CD14-positive monocyte (primary cell): ENCODE measurements around the gene PDGFB. TPM values are rescaled to one million over a fixed set of nuclear protein-coding genes. Genes with fewer than 3 reads are reported as not detected.

ENCODE experiments used
- DNase-seq, 3 donors: peaks; one replicate each; pipeline ENCODE4 v3.0.0-alpha.2; 2011 to 2022
- H2AFZ ChIP-seq: 2 replicates; pipeline ENCODE4 v1.6.0; 2012; ENCODE audit warnings: mild to moderate bottlenecking, low read depth, low read length, inconsistent platforms; ENCODE audit not compliant: insufficient read depth, poor library complexity, severe bottlenecking
- H3K27ac ChIP-seq, 2 donors: 1 replicate in 1 of 2; 2 replicates in 1 of 2; pipeline ENCODE4 v1.5.1; 2012 to 2013; ENCODE audit warnings: low read length in 2 of 2, control low read depth in 1 of 2, inconsistent platforms in 1 of 2, low read depth in 1 of 2, mild to moderate bottlenecking in 1 of 2
- H3K27me3 ChIP-seq, 2 donors: one replicate each; pipeline versions ENCODE4 v1.6.0 to v1.6.1; 2011 to 2013; ENCODE audit warnings: low read length in 2 of 2; ENCODE audit not compliant: control insufficient read depth in 2 of 2, insufficient read depth in 2 of 2
- H3K36me3 ChIP-seq, 2 donors: replicated peaks in 1 of 2; 1 replicate in 1 of 2; 2 replicates in 1 of 2; pipeline versions ENCODE4 v1.5.1 to v1.6.1; 2012 to 2013; ENCODE audit warnings: low read length in 2 of 2, control low read depth in 1 of 2, inconsistent platforms in 1 of 2, mild to moderate bottlenecking in 1 of 2; ENCODE audit not compliant: insufficient read depth in 2 of 2, control insufficient read depth in 1 of 2
- H3K4me1 ChIP-seq, 2 donors: 1 replicate in 1 of 2; 2 replicates in 1 of 2; pipeline versions ENCODE4 v1.5.1 to v1.6.1; 2012 to 2013; ENCODE audit warnings: low read length in 2 of 2, control low read depth in 1 of 2, inconsistent platforms in 1 of 2, mild to moderate bottlenecking in 1 of 2, moderate library complexity in 1 of 2; ENCODE audit not compliant: insufficient read depth in 2 of 2, control insufficient read depth in 1 of 2
- H3K4me2 ChIP-seq: replicated peaks from 2 replicates; pipeline ENCODE3; 2012; ENCODE audit warnings: low read length, moderate library complexity, mild to moderate bottlenecking; ENCODE audit not compliant: poor library complexity, severe bottlenecking; ENCODE audit errors: extremely low read depth
- H3K4me3 ChIP-seq, 3 experiments: fragments of 200-600 bp in 1 of 3; sonication (generic) in 1 of 3; replicated peaks in 1 of 3; 1 replicate in 2 of 3; 2 replicates in 1 of 3; pipeline ENCODE4 v1.5.1; 2011 to 2013; ENCODE audit warnings: low read length in 3 of 3, mild to moderate bottlenecking in 3 of 3, control low read depth in 2 of 3, low read depth in 2 of 3, inconsistent platforms in 1 of 3, moderate library complexity in 1 of 3
- H3K79me2 ChIP-seq: 2 replicates; pipeline ENCODE4 v1.6.0; 2012; ENCODE audit warnings: mild to moderate bottlenecking, control low read depth, inconsistent platforms, low read length, moderate library complexity; ENCODE audit not compliant: insufficient read depth
- H3K9ac ChIP-seq: 2 replicates; pipeline ENCODE4 v1.6.0; 2017; ENCODE audit warnings: low read length, mild to moderate bottlenecking; ENCODE audit not compliant: insufficient read depth, poor library complexity, severe bottlenecking
- H3K9me3 ChIP-seq, 2 donors: replicated peaks in 1 of 2; 1 replicate in 1 of 2; 2 replicates in 1 of 2; pipeline versions ENCODE4 v1.5.1 to v1.6.1; 2012 to 2013; ENCODE audit warnings: low read length in 2 of 2, control low read depth in 1 of 2; ENCODE audit not compliant: control insufficient read depth in 1 of 2, insufficient read depth in 1 of 2
- H4K20me1 ChIP-seq: 2 replicates; pipeline ENCODE4 v1.6.0; 2012; ENCODE audit warnings: mild to moderate bottlenecking, low read length, control low read depth, moderate library complexity; ENCODE audit not compliant: insufficient read depth
- H3K27ac Mint-ChIP-seq, 7 donors: one replicate each; pipeline ENCODE4 v1.8.0; 2020; ENCODE audit warnings: mild to moderate bottlenecking in 7 of 7, mixed read lengths in 7 of 7, moderate library complexity in 6 of 7, inconsistent platforms in 2 of 7
- H3K27me3 Mint-ChIP-seq, 3 donors: one replicate each; pipeline ENCODE4 v1.8.0; 2021 to 2022; ENCODE audit warnings: low read depth in 3 of 3, mild to moderate bottlenecking in 3 of 3, mixed read lengths in 3 of 3, moderate library complexity in 3 of 3, inconsistent platforms in 1 of 3
- H3K36me3 Mint-ChIP-seq, 2 donors: one replicate each; pipeline ENCODE4 v1.8.0; 2020; ENCODE audit warnings: mixed read lengths in 2 of 2, inconsistent platforms in 1 of 2, mild to moderate bottlenecking in 1 of 2
- H3K4me1 Mint-ChIP-seq: one replicate; pipeline ENCODE4 v1.8.0; 2020; ENCODE audit warnings: mild to moderate bottlenecking, mixed read lengths
- H3K4me3 Mint-ChIP-seq, 2 donors: one replicate each; pipeline ENCODE4 v1.8.0; 2020; ENCODE audit warnings: mild to moderate bottlenecking in 2 of 2, mixed read lengths in 2 of 2, moderate library complexity in 1 of 2
- H3K9me3 Mint-ChIP-seq, 7 donors: one replicate each; pipeline ENCODE4 v1.8.0; 2020 to 2022; ENCODE audit warnings: mixed read lengths in 7 of 7, mild to moderate bottlenecking in 6 of 7, moderate library complexity in 6 of 7, inconsistent platforms in 2 of 7
- CTCF ChIP-seq: fragments of 200-600 bp; IDR thresholded peaks from one replicate; pipeline ENCODE4 v1.8.0; 2022; ENCODE audit warnings: antibody characterized with exemption, mild to moderate bottlenecking
- WGBS: methylation state at CpG from one replicate; pipeline ENCODE4 v1.1.5; 2013; ENCODE audit warnings: missing lambda C conversion rate; ENCODE audit not compliant: insufficient coverage; 5-methylcytosine and 5-hydroxymethylcytosine counted together
- intact Hi-C, 2 donors: fragments of 100-400 bp; cut with micrococcal nuclease; formaldehyde crosslinking; loops; one replicate each; pipeline versions ENCODE4 v1.15.0 to v1.15.1; 2023
- polyA plus RNA-seq, 3 donors: library from polyadenylated mRNA; depleted of rRNA in 1 of 3; unstranded in 2 of 3; stranded (reverse) in 1 of 3; fragments of 300-500 nt in 2 of 3; fragments of >200 nt in 1 of 3; fragmentation: Illumina TruSeq in 2 of 3; gene quantifications; 1 replicate in 2 of 3; 2 replicates in 1 of 3; pipeline ENCODE4 v1.2.3, GENCODE V29; 2012 to 2021

The PDGFB gene
- polyA plus RNA-seq, 3 donors, result 0.15 TPM; not detected in 2

DNA sequence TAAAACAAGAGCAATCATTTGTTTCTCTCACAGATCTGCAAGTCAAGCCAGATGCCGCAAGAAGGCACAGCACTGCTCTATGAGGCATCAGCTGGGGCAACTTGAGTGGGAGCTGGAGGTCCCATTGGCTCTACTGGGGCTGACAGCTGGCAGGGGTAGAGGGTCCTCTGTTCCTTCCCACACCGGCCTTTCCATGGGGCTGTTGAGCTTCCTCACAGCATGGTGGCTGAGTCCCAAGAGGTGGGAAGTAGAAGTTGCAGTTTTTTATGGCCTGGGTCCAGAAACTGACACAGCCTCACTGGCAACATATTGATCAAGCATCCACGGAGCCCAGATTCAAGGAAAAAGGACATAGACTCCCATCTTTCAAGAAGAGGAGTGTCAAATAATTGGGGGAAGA is 40.2 kb upstream of the PDGFB start:
- Mint-ChIP-seq H3K36me3 (peaks cover 12 to 13% of the 10 kb centered on the region in 2 donors), H3K4me1 (peaks cover 56% of the 10 kb centered on the region), H3K27ac (peak overlapping the region in 4 of 7 donors; percentile 28 to 83 (median 59)), H3K4me3 (no peak overlapping the region), H3K9me3 (peaks cover 8 to 14% (median 10%) of the 10 kb centered on the region in 7 donors), H3K27me3 (peaks cover 9 to 26% (median 18%) of the 10 kb centered on the region in 3 donors)
- H2AFZ ChIP-seq, result no peak overlapping the region
- H3K27ac ChIP-seq, result no peak overlapping the region
- H3K4me2 ChIP-seq, result no peak overlapping the region
- DNase-seq, result no peak
- peaks cover 56 to 62% of the 10 kb centered on the region in 2 donors for H3K4me1 ChIP-seq
- peaks cover 0 to 7% of the 10 kb centered on the region in 2 donors for H3K27me3 ChIP-seq
- H3K79me2 ChIP-seq, result no peaks in the 10 kb centered on the region
- intact Hi-C loops, result no loop called here
- TF ChIP-seq CTCF, result no peak
- peaks cover 9 to 10% of the 10 kb centered on the region in 2 donors for H3K9me3 ChIP-seq
- no peaks in the 10 kb centered on the region for H3K36me3 ChIP-seq
- H3K9ac ChIP-seq, result no peak overlapping the region
- H3K4me3 ChIP-seq, result no peak overlapping the region
- H4K20me1 ChIP-seq, result no peaks in the 10 kb centered on the region
- WGBS, result 33% methylated on average over 1 of the region's 3 CpGs

GRCh38 chr22:39284142-39284980 is 39.6 kb upstream of the PDGFB start:
- peaks cover 8 to 14% (median 10%) of the 10 kb centered on the region in 7 donors for H3K9me3 Mint-ChIP-seq
- Histone ChIP-seq H3K9ac (no peak overlapping the region), H3K4me2 (no peak overlapping the region), H3K4me1 (peaks cover 56 to 62% of the 10 kb centered on the region in 2 donors), H4K20me1 (no peaks in the 10 kb centered on the region), H3K27me3 (peaks cover 3 to 13% of the 10 kb centered on the region in 2 donors), H3K36me3 (no peaks in the 10 kb centered on the region), H3K27ac (no peak overlapping the region), H2AFZ (no peak overlapping the region), H3K4me3 (no peak overlapping the region), H3K79me2 (no peaks in the 10 kb centered on the region), H3K9me3 (peaks cover 9 to 10% of the 10 kb centered on the region in 2 donors)
- H3K4me3 Mint-ChIP-seq, result no peak overlapping the region
- peaks cover 59% of the 10 kb centered on the region for H3K4me1 Mint-ChIP-seq
- peak overlapping the region in 3 of 7 donors; percentile 28 to 71 (median 63) for H3K27ac Mint-ChIP-seq
- WGBS, result 90% methylated on average over 14 of the region's 19 CpGs
- H3K36me3 Mint-ChIP-seq, result peaks cover 12 to 13% of the 10 kb centered on the region in 2 donors
- DNase-seq, result no peak
- H3K27me3 Mint-ChIP-seq, result peaks cover 15 to 31% (median 25%) of the 10 kb centered on the region in 3 donors
- no peak for TF ChIP-seq CTCF
- intact Hi-C loops, result no loop called here
